Muscle of arm (tissue), 14 donors: Measurements from ENCODE around the gene SEC23A. TPM values are rescaled to one million over a fixed set of nuclear protein-coding genes. Genes with fewer than 3 reads are reported as not detected.
"Not testable (repeated sequence)": the region's sequence is repeated elsewhere in the genome, so short reads cannot be mapped to it uniquely, and the experiment has no call there.

Experiments used
- DNase-seq: peaks from one replicate; pipeline ENCODE4 v3.0.0-alpha.2; 2013
- long read RNA-seq, 11 donors: transcript quantifications; one replicate each; lab custom pipeline, GENCODE V29; 2026
- polyA plus RNA-seq, 12 donors: library from polyadenylated mRNA; unstranded; fragments of 120-200 nt; gene quantifications; one replicate each; pipeline ENCODE4 v1.2.1, GENCODE V29; 2013; ENCODE audit not compliant: insufficient read length in 12 of 12

The SEC23A gene
- polyA plus RNA-seq = 100 to 1,000 TPM in 2 of 12 donors, 10 to 100 TPM in 9, not detected in 1; 65.7 to 107 (median 89.9) TPM
- long read RNA-seq, donor 1, full-length matches to known transcripts = 14 of 14 reads
- long read RNA-seq, donor 1, partial matches to known transcripts = 0 of 14 reads
- long read RNA-seq, donor 1, other reads (novel, unspliced or antisense) = 0 of 14 reads
- long read RNA-seq, donor 2, full-length matches to known transcripts = 25 of 25 reads
- long read RNA-seq, donor 2, partial matches to known transcripts = 0 of 25 reads
- long read RNA-seq, donor 2, other reads (novel, unspliced or antisense) = 0 of 25 reads
- long read RNA-seq, donor 3, full-length matches to known transcripts = 11 of 11 reads
- long read RNA-seq, donor 3, partial matches to known transcripts = 0 of 11 reads
- long read RNA-seq, donor 3, other reads (novel, unspliced or antisense) = 0 of 11 reads
- long read RNA-seq, donor 4, full-length matches to known transcripts = 7 of 7 reads
- long read RNA-seq, donor 4, partial matches to known transcripts = 0 of 7 reads
- long read RNA-seq, donor 4, other reads (novel, unspliced or antisense) = 0 of 7 reads
- long read RNA-seq, donor 5, full-length matches to known transcripts = 30 of 75 reads
- long read RNA-seq, donor 5, partial matches to known transcripts = 45 of 75 reads
- long read RNA-seq, donor 5, other reads (novel, unspliced or antisense) = 0 of 75 reads
- long read RNA-seq, donor 6, full-length matches to known transcripts = 9 of 9 reads
- long read RNA-seq, donor 6, partial matches to known transcripts = 0 of 9 reads
- long read RNA-seq, donor 6, other reads (novel, unspliced or antisense) = 0 of 9 reads
- long read RNA-seq, donor 7, full-length matches to known transcripts = 6 of 6 reads
- long read RNA-seq, donor 7, partial matches to known transcripts = 0 of 6 reads
- long read RNA-seq, donor 7, other reads (novel, unspliced or antisense) = 0 of 6 reads
- long read RNA-seq, donor 8, full-length matches to known transcripts = 25 of 58 reads
- long read RNA-seq, donor 8, partial matches to known transcripts = 33 of 58 reads
- long read RNA-seq, donor 8, other reads (novel, unspliced or antisense) = 0 of 58 reads
- long read RNA-seq, donor 9, full-length matches to known transcripts = 3 of 10 reads
- long read RNA-seq, donor 9, partial matches to known transcripts = 7 of 10 reads
- long read RNA-seq, donor 9, other reads (novel, unspliced or antisense) = 0 of 10 reads
- long read RNA-seq, donor 10, full-length matches to known transcripts = 18 of 32 reads
- long read RNA-seq, donor 10, partial matches to known transcripts = 14 of 32 reads
- long read RNA-seq, donor 10, other reads (novel, unspliced or antisense) = 0 of 32 reads
- long read RNA-seq, donor 11, full-length matches to known transcripts = 14 of 14 reads
- long read RNA-seq, donor 11, partial matches to known transcripts = 0 of 14 reads
- long read RNA-seq, donor 11, other reads (novel, unspliced or antisense) = 0 of 14 reads

- peak; percentile 91 for DNase-seq
These were observed at the start of gene SEC23A for GRCh38 chr14:39102969-39103957. SEC23A (minus strand) TSS chr14:39103235; CDS start chr14:39096118, 7,117 bp downstream.

- no peak for DNase-seq
These were observed 42.4 kb upstream of the SEC23A start for GRCh38 chr14:39145266-39145966.

- not testable (repeated sequence) for DNase-seq
These were observed 40.2 kb upstream of the SEC23A start for GRCh38 chr14:39143226-39143625.

GRCh38 chr14:39141623-39142022, 38.6 kb upstream of the SEC23A start:
- not testable (repeated sequence) for DNase-seq

- DNase-seq = no peak
These were observed 37.1 kb upstream of the SEC23A start for GRCh38 chr14:39140170-39140569.

- DNase-seq = no peak
These were observed 35.4 kb upstream of the SEC23A start for GRCh38 chr14:39138440-39138839.

- DNase-seq = not testable (repeated sequence)
These were observed 34.8 kb upstream of the SEC23A start for GRCh38 chr14:39137835-39138234.

GRCh38 chr14:39122330-39123138, 19.5 kb upstream of the SEC23A start:
- no peak for DNase-seq

- peak; percentile 95 for DNase-seq
These were observed 11.2 kb upstream of the SEC23A start, which contains the start of gene GEMIN2 for GRCh38 chr14:39114073-39114838. GEMIN2 (plus strand) TSS chr14:39114323; CDS start chr14:39114339, 16 bp downstream.

- no peak for DNase-seq
These were observed 10.6 kb upstream of the SEC23A start for GRCh38 chr14:39113685-39114072.

- DNase-seq = no peak
These were observed 7.1 kb upstream of the SEC23A start for GRCh38 chr14:39109893-39110715.

GRCh38 chr14:39108791-39109190, 5.8 kb upstream of the SEC23A start:
- DNase-seq = no peak

GRCh38 chr14:39107591-39107996, 4.6 kb upstream of the SEC23A start:
- no peak for DNase-seq

GRCh38 chr14:39104078-39104801, 1.2 kb upstream of the SEC23A start:
- DNase-seq = not testable (repeated sequence)

- DNase-seq = peak; percentile 64
These were observed 618 bp downstream of the SEC23A start for GRCh38 chr14:39102265-39102968.
